MG63 (cell line): ENCODE measurements around the gene GRIK1. TPM values are rescaled to one million over a fixed set of nuclear protein-coding genes. Genes with fewer than 3 reads are reported as not detected.

Source experiments
- DNase-seq: peaks from one replicate; pipeline ENCODE4 v3.0.0-alpha.2; 2020
- H3K27me3 ChIP-seq: fragments of 250-450 bp; sonication (Bioruptor Pico); 2 replicates; pipeline ENCODE4 v1.5.1; 2020; ENCODE audit warnings: mild to moderate bottlenecking, moderate library complexity
- H3K36me3 ChIP-seq: fragments of 250-450 bp; sonication (Bioruptor Pico); 2 replicates; pipeline ENCODE4 v1.5.1; 2020; ENCODE audit warnings: mild to moderate bottlenecking, moderate library complexity
- H3K4me3 ChIP-seq: fragments of 250-450 bp; sonication (Bioruptor Pico); 2 replicates; pipeline ENCODE4 v1.5.1; 2020; ENCODE audit warnings: mild to moderate bottlenecking, moderate library complexity
- H3K9me3 ChIP-seq: fragments of 250-450 bp; sonication (Bioruptor Pico); 2 replicates; pipeline ENCODE4 v1.5.1; 2020; ENCODE audit warnings: mild to moderate bottlenecking, moderate library complexity
- total RNA-seq: library from RNA; depleted of rRNA; stranded (reverse); fragments of >200 nt; shearing (Covaris generic); gene quantifications from 2 replicates; pipeline ENCODE4 v1.2.3, GENCODE V29; 2014; ENCODE audit warnings: low replicate concordance

Gene GRIK1
- total RNA-seq, 1 experiment from 2014 or later: not detected

GRCh38 chr21:29819675-29820326 lies 120.0 kb downstream of the GRIK1 start:
- Histone ChIP-seq H3K9me3 (no peaks in the 10 kb centered on the region), H3K27me3 (no peaks in the 10 kb centered on the region)
- no peak for DNase-seq

GRCh38 chr21:29818383-29818921 lies 121.3 kb downstream of the GRIK1 start:
- Histone ChIP-seq H3K36me3 (no peaks in the 10 kb centered on the region), H3K4me3 (no peak overlapping the region), H3K27me3 (no peaks in the 10 kb centered on the region), H3K9me3 (no peaks in the 10 kb centered on the region)
- no peak for DNase-seq

More at GRCh38 chr21:29819675-29820326, 120.0 kb downstream of the GRIK1 start:
- H3K4me3 ChIP-seq: no peak overlapping the region
- no peaks in the 10 kb centered on the region for H3K36me3 ChIP-seq

DNA sequence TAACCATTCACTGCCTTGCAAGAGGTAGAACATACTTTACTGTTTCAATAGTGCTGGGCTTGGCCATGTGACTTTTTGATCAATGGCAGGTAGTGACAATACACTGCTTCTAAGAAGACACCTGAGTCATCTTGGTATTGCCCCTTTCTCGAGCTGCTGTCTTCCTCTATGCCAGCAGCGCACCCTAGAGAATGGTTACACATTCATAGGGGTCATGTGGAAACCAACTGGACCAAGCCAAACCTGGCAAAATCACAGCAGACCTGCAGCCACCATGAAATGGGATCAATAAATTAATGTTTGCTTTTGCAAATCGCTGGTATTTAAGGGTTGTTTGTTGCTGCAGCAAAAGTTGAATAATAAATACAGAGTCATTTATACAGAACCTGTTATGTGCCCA lies 122.3 kb downstream of the GRIK1 start:
- no peaks in the 10 kb centered on the region for H3K9me3 ChIP-seq
- H3K27me3 ChIP-seq: no peaks in the 10 kb centered on the region
- DNase-seq: no peak
- H3K4me3 ChIP-seq: no peak overlapping the region
- H3K36me3 ChIP-seq: no peaks in the 10 kb centered on the region

GRCh38 chr21:29812947-29813346 lies 126.8 kb downstream of the GRIK1 start:
- H3K9me3 ChIP-seq: no peaks in the 10 kb centered on the region
- no peaks in the 10 kb centered on the region for H3K27me3 ChIP-seq
- no peak for DNase-seq
- H3K4me3 ChIP-seq: no peak overlapping the region
- no peaks in the 10 kb centered on the region for H3K36me3 ChIP-seq

DNA sequence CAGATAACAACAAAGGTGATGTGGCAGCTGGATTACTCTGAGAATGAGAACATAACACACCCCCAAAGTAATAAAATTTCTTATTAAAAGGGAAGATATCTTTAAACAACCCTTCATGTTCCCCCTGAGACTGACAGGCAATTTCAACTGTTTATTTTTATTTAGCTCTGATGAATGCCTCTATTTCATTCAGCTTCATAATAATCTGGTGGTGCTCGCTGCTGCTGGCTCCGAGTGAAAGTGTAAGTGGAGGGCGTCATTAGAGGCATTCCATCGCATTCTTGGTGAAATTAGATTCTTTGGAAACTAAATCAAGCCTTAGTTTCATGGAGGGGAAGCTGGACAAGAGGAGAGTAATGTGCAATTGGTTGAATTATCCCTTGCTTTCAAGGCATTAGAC lies 128.9 kb downstream of the GRIK1 start:
- H3K9me3 ChIP-seq: no peaks in the 10 kb centered on the region
- no peak overlapping the region for H3K4me3 ChIP-seq
- no peaks in the 10 kb centered on the region for H3K36me3 ChIP-seq
- DNase-seq: no peak
- no peaks in the 10 kb centered on the region for H3K27me3 ChIP-seq

DNA sequence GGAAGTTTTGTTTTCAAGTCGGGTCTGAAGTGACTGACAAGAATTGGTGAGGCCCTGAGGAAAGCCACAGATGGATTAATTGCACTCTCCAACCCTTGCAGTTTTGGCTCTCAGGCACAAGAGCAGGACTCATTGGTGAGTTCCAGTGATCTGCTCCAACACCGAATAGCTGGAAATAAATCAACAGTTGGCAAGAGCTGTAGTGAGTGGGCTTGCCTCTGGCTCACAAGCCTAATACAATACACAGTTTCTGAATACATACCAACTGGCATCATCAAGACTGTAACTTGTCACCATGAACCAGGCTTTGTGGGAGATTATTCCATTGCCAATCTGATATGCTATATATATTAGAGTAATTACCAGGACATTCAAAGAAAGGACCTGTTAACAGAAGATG lies 131.6 kb downstream of the GRIK1 start:
- Histone ChIP-seq H3K9me3 (no peaks in the 10 kb centered on the region), H3K4me3 (no peak overlapping the region), H3K27me3 (no peaks in the 10 kb centered on the region), H3K36me3 (no peaks in the 10 kb centered on the region)
- DNase-seq: peak; percentile 36

DNA sequence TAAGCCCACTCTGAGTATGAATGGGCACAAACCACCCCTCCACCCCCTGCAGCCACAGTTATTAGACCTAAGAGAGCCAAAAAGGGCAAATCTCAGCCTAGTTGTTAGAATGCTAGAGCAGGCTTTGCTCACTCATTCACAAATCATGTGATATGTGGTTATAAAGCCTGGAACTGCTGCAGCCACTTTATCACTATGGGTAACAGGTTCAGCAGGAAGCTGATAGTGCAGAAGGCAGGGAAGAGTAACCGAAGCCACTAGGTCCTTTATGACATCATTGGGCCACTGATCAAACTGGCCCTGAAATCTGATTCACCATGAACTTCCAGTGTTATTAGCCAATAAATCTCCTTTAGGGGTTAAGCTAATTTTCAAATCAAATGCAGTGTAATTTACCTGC lies 134.7 kb downstream of the GRIK1 start:
- Histone ChIP-seq H3K4me3 (no peak overlapping the region), H3K27me3 (no peaks in the 10 kb centered on the region), H3K9me3 (no peaks in the 10 kb centered on the region), H3K36me3 (no peaks in the 10 kb centered on the region)
- DNase-seq: no peak

DNA sequence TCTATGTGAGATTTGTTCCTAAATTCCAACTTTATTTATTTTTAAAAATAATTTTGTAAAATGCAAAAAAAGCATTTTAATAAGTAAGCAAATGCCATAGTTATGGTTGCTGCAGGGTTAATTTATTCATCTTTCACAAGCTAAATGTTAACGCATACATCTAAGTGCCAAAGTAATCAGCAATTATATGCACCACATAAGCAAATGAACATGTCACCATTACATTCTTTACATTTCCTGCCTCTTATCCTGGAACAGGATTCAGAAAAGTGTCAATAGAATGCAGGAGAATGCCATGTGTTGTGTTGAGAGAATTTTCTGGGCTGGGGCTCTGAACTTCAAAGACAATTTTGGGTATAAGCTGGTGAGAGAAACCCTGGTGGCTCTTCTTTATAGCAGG lies 136.6 kb downstream of the GRIK1 start:
- no peak for DNase-seq
- Histone ChIP-seq H3K9me3 (no peaks in the 10 kb centered on the region), H3K4me3 (no peak overlapping the region), H3K27me3 (no peaks in the 10 kb centered on the region), H3K36me3 (no peaks in the 10 kb centered on the region)

DNA sequence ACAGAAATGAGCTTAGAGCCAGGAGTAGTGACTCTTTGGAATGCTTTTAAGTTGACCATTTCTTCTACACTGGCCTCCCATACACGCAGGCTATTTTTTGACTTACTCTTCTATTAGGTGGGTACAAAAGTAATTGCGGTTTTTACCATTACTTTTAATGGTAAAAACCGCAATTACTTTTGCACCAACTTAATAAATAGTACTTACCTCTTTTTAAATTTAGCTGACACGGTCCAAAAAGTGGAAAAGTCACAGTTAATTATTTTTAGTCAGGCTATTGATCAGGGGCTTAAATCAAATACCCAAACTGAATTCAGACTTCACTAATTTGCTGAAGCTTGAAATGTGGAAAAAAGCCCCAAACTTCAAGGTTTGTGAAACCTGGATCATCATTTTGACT lies 138.7 kb downstream of the GRIK1 start:
- Histone ChIP-seq H3K36me3 (no peaks in the 10 kb centered on the region), H3K9me3 (no peaks in the 10 kb centered on the region), H3K27me3 (0 out of 2 replicates have a peak, but pooled peaks cover 3% of the 10 kb centered on the region), H3K4me3 (no peak overlapping the region)
- no peak for DNase-seq

- Histone ChIP-seq H3K9me3 (no peaks in the 10 kb centered on the region), H3K4me3 (no peak overlapping the region), H3K27me3 (0 out of 2 replicates have a peak, but pooled peaks cover 3% of the 10 kb centered on the region), H3K36me3 (no peaks in the 10 kb centered on the region)
- no peak for DNase-seq
Observed at GRCh38 chr21:29800056-29800455, 139.7 kb downstream of the GRIK1 start.

DNA sequence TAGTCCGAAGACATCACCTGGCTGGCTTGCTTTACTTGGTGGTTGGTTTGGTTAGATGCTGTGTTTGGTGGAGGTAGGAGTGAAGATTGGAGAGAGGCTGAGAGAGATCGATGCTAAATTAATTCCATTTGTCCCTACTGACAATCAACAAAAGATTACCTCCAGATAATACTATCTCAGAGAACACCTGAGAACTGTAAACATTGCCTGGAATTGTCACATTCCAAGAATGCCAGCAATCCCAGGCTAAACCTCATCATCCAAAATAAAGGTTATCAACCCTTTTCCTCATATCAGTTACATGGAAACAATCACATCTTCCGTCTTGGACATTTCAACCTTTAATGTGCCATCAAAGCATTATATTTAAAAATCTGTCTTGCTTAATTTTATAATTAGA lies 141.0 kb downstream of the GRIK1 start:
- Histone ChIP-seq H3K9me3 (no peaks in the 10 kb centered on the region), H3K27me3 (0 out of 2 replicates have a peak, but pooled peaks cover 3% of the 10 kb centered on the region), H3K36me3 (no peaks in the 10 kb centered on the region), H3K4me3 (no peak overlapping the region)
- no peak for DNase-seq

GRCh38 chr21:29797155-29797554 lies 142.6 kb downstream of the GRIK1 start:
- Histone ChIP-seq H3K27me3 (0 out of 2 replicates have a peak, but pooled peaks cover 3% of the 10 kb centered on the region), H3K9me3 (no peaks in the 10 kb centered on the region), H3K4me3 (no peak overlapping the region), H3K36me3 (no peaks in the 10 kb centered on the region)
- no peak for DNase-seq

DNA sequence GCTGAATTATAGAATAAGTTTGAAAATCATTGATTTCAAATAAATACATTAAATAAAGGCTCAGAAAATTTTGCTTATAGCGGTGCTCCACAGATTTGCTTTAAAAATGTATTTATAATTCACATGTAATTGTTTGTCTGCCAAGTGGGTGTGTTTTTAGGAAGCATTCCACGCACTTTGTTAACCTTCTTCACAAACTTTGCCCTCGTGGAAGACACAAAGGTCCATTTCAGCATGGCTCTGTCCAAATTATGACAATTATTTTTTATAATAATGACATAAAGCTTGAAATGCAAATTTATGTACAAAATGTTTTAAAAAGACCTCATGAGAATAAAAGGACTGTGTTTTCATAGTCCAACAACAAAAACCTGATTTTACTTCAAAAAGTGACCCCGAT lies 146.1 kb downstream of the GRIK1 start:
- H3K4me3 ChIP-seq: no peak overlapping the region
- no peak for DNase-seq
- H3K27me3 ChIP-seq: 0 out of 2 replicates have a peak, but pooled peaks cover 3% of the 10 kb centered on the region

DNA sequence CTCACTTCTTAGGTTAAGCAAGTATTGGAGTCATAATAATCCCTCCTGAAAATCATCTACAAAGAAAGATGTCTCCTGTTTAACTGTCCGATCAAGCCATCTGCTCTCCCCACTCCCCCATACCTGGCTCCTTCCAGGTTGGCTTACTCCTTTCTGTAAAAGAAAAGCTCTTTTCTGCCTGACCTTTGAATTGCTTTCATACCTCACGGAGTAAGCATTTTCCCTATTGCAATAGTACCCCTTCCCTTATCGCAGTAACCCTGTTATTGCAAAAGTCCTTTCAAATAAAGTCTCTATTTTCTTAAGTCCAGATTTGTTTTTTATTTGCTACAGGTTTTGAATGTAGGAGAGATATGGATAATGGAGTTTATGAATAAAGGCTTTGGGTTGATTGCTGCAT lies 150.4 kb downstream of the GRIK1 start:
- H3K4me3 ChIP-seq: no peak overlapping the region
- H3K27me3 ChIP-seq: no peaks in the 10 kb centered on the region
- H3K9me3 ChIP-seq: no peaks in the 10 kb centered on the region
- DNase-seq: no peak
- no peaks in the 10 kb centered on the region for H3K36me3 ChIP-seq

More for the DNA sequence above, 146.1 kb downstream of the GRIK1 start:
- Histone ChIP-seq H3K36me3 (no peaks in the 10 kb centered on the region), H3K9me3 (no peaks in the 10 kb centered on the region)

DNA sequence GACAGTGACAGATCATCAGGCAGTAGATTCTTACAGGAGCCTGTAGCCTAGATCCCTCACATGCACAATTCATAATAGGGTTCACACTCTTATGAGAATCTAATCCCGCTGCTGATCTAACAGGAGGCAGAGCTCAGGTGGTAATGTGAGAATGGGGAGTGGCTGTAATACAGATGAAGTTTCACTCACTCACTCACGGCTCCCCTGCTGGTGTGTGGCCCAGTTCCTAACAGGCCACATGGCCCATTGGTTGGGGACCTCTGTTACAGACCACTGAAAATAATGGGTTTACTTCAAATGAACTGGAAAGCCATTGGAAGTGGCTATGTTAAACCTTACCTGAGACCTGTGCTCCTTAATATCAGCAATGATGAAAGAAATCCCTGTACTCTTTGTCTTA lies 151.0 kb downstream of the GRIK1 start:
- H3K4me3 ChIP-seq: no peak overlapping the region
- H3K9me3 ChIP-seq: no peaks in the 10 kb centered on the region
- no peaks in the 10 kb centered on the region for H3K27me3 ChIP-seq
- DNase-seq: no peak
- no peaks in the 10 kb centered on the region for H3K36me3 ChIP-seq

DNA sequence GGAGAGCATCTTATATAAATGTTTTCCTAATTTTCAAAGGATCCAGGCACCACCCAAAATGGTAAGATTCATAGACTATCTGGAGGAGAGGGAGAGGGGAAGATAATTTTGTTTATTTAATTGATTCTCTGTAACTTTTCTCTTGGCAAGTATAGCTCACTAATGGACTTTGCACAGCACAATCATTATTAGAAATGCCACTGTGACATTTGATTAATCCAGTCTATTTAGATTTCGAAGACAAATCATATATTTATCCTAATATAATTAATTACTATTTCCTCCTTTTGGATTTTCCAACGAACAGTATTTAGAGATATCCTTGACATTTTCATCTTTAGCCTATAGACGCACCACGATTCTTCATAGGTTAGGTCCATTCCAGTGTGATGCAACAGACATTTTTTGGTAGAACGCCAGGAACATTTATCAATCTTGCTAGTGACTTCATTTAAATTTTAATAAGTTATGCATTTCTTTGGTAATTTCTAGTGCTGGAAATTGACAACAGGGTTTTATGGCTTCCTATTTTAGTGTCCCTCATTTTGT lies 152.4 kb downstream of the GRIK1 start:
- H3K36me3 ChIP-seq: no peaks in the 10 kb centered on the region
- no peaks in the 10 kb centered on the region for H3K9me3 ChIP-seq
- no peak for DNase-seq
- H3K27me3 ChIP-seq: no peaks in the 10 kb centered on the region
- H3K4me3 ChIP-seq: no peak overlapping the region

GRCh38 chr21:29786496-29787360 lies 153.1 kb downstream of the GRIK1 start:
- no peak for DNase-seq
- Histone ChIP-seq H3K36me3 (no peaks in the 10 kb centered on the region), H3K9me3 (no peaks in the 10 kb centered on the region), H3K27me3 (no peaks in the 10 kb centered on the region), H3K4me3 (no peak overlapping the region)
